ENCODE data around the gene NPAS3. TPM values are rescaled to one million over a fixed set of nuclear protein-coding genes. Genes with fewer than 3 reads are reported as not detected.

Gene NPAS3
- polyA plus RNA-seq, 3 donors = 8.6 to 10.2 (median 10.2) TPM

- DNase-seq (ENCODE audit: low read depth in 3 of 3, low spot score in 2 of 3) = no peak
These were observed 588.5 kb downstream of the NPAS3 start for GRCh38 chr14:33527023-33527634.

- no peak for DNase-seq (ENCODE audit: low read depth in 3 of 3, low spot score in 2 of 3)
These were observed 590.0 kb downstream of the NPAS3 start for GRCh38 chr14:33528655-33529054.

- DNase-seq (ENCODE audit: low read depth in 3 of 3, low spot score in 2 of 3) = no peak
These were observed 591.4 kb downstream of the NPAS3 start for GRCh38 chr14:33529787-33530757.

GRCh38 chr14:33532553-33532952 is 593.9 kb downstream of the NPAS3 start:
- no peak for DNase-seq (ENCODE audit: low read depth in 3 of 3, low spot score in 2 of 3)

GRCh38 chr14:33534104-33534503 is 595.4 kb downstream of the NPAS3 start:
- DNase-seq (ENCODE audit: low read depth in 3 of 3, low spot score in 2 of 3) = no peak

GRCh38 chr14:33534632-33535031 is 596.0 kb downstream of the NPAS3 start:
- no peak for DNase-seq (ENCODE audit: low read depth in 3 of 3, low spot score in 2 of 3)

GRCh38 chr14:33539918-33540357 is 601.3 kb downstream of the NPAS3 start:
- no peak for DNase-seq (ENCODE audit: low read depth in 3 of 3, low spot score in 2 of 3)

- DNase-seq (ENCODE audit: low read depth in 3 of 3, low spot score in 2 of 3) = no peak
These were observed 602.5 kb downstream of the NPAS3 start for GRCh38 chr14:33541171-33541570.

- no peak for DNase-seq (ENCODE audit: low read depth in 3 of 3, low spot score in 2 of 3)
These were observed 603.9 kb downstream of the NPAS3 start for GRCh38 chr14:33542338-33543287.

- DNase-seq (ENCODE audit: low read depth in 3 of 3, low spot score in 2 of 3) = no peak
These were observed 607.0 kb downstream of the NPAS3 start for GRCh38 chr14:33545696-33546095.

- DNase-seq (ENCODE audit: low read depth in 3 of 3, low spot score in 2 of 3) = no peak
These were observed 609.9 kb downstream of the NPAS3 start for GRCh38 chr14:33548606-33549005.

GRCh38 chr14:33551963-33552362 is 613.3 kb downstream of the NPAS3 start:
- DNase-seq (ENCODE audit: low read depth in 3 of 3, low spot score in 2 of 3) = no peak

GRCh38 chr14:33553706-33554278 is 615.1 kb downstream of the NPAS3 start:
- no peak for DNase-seq (ENCODE audit: low read depth in 3 of 3, low spot score in 2 of 3)

- DNase-seq (ENCODE audit: low read depth in 3 of 3, low spot score in 2 of 3) = no peak
These were observed 616.3 kb downstream of the NPAS3 start for GRCh38 chr14:33554988-33555387.

GRCh38 chr14:33555710-33556350 is 617.2 kb downstream of the NPAS3 start:
- DNase-seq (ENCODE audit: low read depth in 3 of 3, low spot score in 2 of 3) = no peak

GRCh38 chr14:33556382-33557121 is 617.9 kb downstream of the NPAS3 start:
- no peak for DNase-seq (ENCODE audit: low read depth in 3 of 3, low spot score in 2 of 3)

GRCh38 chr14:33560718-33561431 is 622.2 kb downstream of the NPAS3 start:
- no peak for DNase-seq (ENCODE audit: low read depth in 3 of 3, low spot score in 2 of 3)

- DNase-seq (ENCODE audit: low read depth in 3 of 3, low spot score in 2 of 3) = no peak
These were observed 623.0 kb downstream of the NPAS3 start for GRCh38 chr14:33561488-33562175.
